ENCODE results near the gene LDHA.
"Not testable (repeated sequence)": the region's sequence is repeated elsewhere in the genome, so short reads cannot be mapped to it uniquely, and the experiment has no call there.

The LDHA gene

DNA sequence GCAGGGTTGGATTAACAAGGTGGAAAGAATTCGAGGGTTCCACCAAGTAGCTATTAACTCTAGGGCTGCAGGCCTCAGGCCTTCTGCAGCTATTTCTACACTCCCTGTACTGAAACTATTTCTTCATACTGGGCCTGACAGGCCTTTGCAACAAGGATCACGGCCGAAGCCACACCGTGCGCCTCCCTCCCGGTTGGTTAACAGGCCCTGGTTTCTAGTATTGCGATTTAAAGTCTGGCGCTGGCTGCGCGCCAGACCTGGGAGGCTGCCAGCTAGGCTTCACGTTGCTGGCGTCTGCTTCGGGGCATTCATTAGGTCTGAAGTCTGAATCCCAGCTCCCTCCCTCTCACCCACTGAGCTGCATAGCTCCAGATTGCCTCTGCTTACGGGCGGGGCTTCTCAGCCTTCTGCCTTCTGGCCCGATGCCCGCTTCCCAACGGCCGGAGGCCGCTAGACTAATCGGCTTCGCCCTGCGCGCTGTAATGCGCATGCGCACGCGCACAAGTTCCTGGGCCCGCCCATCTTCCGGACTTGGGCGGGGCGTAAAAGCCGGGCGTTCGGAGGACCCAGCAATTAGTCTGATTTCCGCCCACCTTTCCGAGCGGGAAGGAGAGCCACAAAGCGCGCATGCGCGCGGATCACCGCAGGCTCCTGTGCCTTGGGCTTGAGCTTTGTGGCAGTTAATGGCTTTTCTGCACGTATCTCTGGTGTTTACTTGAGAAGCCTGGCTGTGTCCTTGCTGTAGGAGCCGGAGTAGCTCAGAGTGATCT is 1.6 kb downstream of the LDHA start:
- Histone ChIP-seq H3K27me3 (ENCODE audit: control insufficient read depth, insufficient read depth, low read length) (no peaks in the 10 kb centered on the region), H3K4me1 (ENCODE audit: control insufficient read depth, low read depth, low read length) (peaks cover 9% of the 10 kb centered on the region), H3K9me3 (ENCODE audit: control insufficient read depth, low read depth, low read length) (no peaks in the 10 kb centered on the region), H3K4me3 (ENCODE audit: low read length) (peak overlapping the region; percentile 93), H3K9ac (ENCODE audit: low read length) (peak overlapping the region; percentile 83), H3K27ac (ENCODE audit: low read length) (peak overlapping the region; percentile 89), H3K36me3 (ENCODE audit: control insufficient read depth, low read depth, low read length) (peaks cover 36% of the 10 kb centered on the region)

DNA sequence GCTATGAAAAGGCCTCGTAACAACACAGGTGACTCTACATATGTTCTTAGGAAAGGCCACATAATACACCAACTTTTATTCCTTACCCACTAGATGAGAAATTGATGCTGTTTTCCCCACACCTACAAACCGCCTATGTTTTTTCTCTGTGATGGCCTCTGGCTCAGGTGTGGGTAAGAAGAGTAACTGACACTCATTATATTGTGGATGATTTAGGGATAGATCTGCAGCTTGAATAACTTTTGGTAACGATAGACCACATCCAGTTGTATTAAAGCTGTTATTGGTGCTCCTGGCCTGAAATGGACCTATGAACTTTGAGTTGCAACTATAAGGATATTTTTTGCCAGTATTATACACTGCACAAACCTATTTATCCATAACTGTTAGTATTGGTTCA is 3.6 kb downstream of the LDHA start:
- Histone ChIP-seq H3K36me3 (ENCODE audit: control insufficient read depth, low read depth, low read length) (peaks cover 49% of the 10 kb centered on the region), H3K27ac (ENCODE audit: low read length) (no peak overlapping the region), H3K4me3 (ENCODE audit: low read length) (no peak overlapping the region), H3K9me3 (ENCODE audit: control insufficient read depth, low read depth, low read length) (no peaks in the 10 kb centered on the region), H3K27me3 (ENCODE audit: control insufficient read depth, insufficient read depth, low read length) (no peaks in the 10 kb centered on the region), H3K9ac (ENCODE audit: low read length) (no peak overlapping the region), H3K4me1 (ENCODE audit: control insufficient read depth, low read depth, low read length) (peaks cover 9% of the 10 kb centered on the region)

DNA sequence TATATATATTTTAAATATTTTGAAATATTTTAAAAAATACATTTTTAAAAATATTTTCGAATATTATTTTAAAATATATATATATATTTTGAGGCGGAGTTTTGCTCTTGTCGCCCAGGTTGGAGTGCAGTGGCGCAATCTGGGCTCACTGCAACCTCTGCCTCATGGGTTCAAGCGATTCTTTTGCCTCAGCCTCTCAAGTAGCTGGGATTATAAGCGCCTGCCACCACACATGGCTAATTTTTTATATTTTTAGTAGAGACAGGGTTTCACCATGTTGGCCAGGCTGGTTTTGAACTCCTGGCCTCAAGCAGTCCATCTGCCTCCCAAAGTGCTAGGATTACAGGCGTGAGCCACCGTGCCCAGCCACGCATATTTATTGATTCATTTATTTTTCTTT is 6.7 kb downstream of the LDHA start:
- not testable (repeated sequence) for H3K4me1 ChIP-seq (ENCODE audit: control insufficient read depth, low read depth, low read length); H3K27me3 ChIP-seq (ENCODE audit: control insufficient read depth, insufficient read depth, low read length); H3K9me3 ChIP-seq (ENCODE audit: control insufficient read depth, low read depth, low read length); H3K4me3 ChIP-seq (ENCODE audit: low read length); H3K9ac ChIP-seq (ENCODE audit: low read length); H3K27ac ChIP-seq (ENCODE audit: low read length)
- H3K36me3 ChIP-seq (ENCODE audit: control insufficient read depth, low read depth, low read length), result peaks cover 68% of the 10 kb centered on the region

DNA sequence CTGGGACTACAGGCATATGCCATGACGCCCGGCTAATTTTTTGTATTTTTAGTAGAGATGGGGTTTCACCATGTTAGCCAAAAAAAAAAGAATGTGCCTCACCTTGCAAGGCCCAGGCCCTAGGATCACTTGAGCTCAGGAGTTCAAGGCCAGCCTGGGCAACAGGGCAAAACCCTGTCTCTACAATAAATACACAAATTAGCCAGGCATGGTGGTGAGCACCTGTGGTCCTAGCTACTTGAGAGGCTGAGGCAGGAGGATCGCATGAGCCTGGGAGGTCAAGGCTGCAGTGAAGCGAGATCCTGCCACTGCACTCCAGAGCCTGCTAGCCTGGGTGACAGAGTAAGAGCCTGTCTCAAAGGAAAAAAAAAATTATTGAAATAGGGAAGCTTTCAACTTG is 9.7 kb downstream of the LDHA start:
- Histone ChIP-seq H3K27me3 (ENCODE audit: control insufficient read depth, insufficient read depth, low read length) (no peaks in the 10 kb centered on the region), H3K36me3 (ENCODE audit: control insufficient read depth, low read depth, low read length) (peaks cover 68% of the 10 kb centered on the region), H3K9ac (ENCODE audit: low read length) (no peak overlapping the region), H3K4me1 (ENCODE audit: control insufficient read depth, low read depth, low read length) (no peaks in the 10 kb centered on the region), H3K9me3 (ENCODE audit: control insufficient read depth, low read depth, low read length) (no peaks in the 10 kb centered on the region), H3K4me3 (ENCODE audit: low read length) (no peak overlapping the region), H3K27ac (ENCODE audit: low read length) (no peak overlapping the region)

DNA sequence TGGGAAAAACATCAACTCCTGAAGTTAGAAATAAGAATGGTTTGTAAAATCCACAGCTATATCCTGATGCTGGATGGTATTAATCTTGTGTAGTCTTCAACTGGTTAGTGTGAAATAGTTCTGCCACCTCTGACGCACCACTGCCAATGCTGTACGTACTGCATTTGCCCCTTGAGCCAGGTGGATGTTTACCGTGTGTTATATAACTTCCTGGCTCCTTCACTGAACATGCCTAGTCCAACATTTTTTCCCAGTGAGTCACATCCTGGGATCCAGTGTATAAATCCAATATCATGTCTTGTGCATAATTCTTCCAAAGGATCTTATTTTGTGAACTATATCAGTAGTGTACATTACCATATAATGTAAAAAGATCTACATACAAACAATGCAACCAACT is 13.0 kb downstream of the LDHA start:
- not testable (repeated sequence) for H3K4me3 ChIP-seq (ENCODE audit: low read length); H3K4me1 ChIP-seq (ENCODE audit: control insufficient read depth, low read depth, low read length); H3K9ac ChIP-seq (ENCODE audit: low read length); H3K9me3 ChIP-seq (ENCODE audit: control insufficient read depth, low read depth, low read length); H3K27ac ChIP-seq (ENCODE audit: low read length); H3K27me3 ChIP-seq (ENCODE audit: control insufficient read depth, insufficient read depth, low read length)
- H3K36me3 ChIP-seq (ENCODE audit: control insufficient read depth, low read depth, low read length), result peaks cover 43% of the 10 kb centered on the region

DNA sequence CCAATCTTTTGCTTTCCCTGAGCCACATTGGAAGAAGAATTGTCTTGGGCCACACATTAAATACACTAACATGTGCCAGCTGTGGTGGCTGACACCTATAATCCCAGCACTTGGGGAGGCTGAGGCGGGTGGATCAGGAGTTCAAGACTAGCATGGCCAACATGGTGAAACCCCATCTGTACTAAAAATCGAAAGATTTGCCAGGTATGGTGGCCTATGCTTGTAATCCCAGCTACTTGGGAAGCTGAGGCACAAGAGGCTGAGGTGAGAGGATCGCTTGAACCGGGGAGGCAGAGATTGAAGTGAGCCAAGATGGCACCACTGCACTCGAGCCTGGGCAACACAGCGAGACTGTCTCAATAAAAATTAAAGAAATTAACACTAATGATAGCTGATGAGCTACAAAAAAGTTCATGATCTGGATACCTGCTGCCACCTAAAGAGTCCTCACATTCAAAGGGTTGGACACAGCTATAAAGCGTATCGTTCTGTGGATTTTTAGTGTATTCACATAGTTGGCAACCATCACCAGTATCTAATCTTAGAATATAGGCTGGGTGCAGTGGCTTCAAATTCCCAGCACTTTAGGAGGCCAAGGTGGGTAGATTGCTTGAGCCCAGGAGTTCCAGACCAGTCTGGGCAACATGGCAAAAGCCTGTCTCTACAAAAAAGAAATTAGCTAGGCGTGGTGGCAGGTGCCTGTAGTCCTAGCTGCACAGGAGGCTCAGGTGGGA is 14.4 kb downstream of the LDHA start:
- H3K36me3 ChIP-seq (ENCODE audit: control insufficient read depth, low read depth, low read length), result peaks cover 30% of the 10 kb centered on the region
- no peak overlapping the region for H3K4me3 ChIP-seq (ENCODE audit: low read length)
- H3K9ac ChIP-seq (ENCODE audit: low read length), result no peak overlapping the region
- H3K4me1 ChIP-seq (ENCODE audit: control insufficient read depth, low read depth, low read length), result no peaks in the 10 kb centered on the region
- H3K9me3 ChIP-seq (ENCODE audit: control insufficient read depth, low read depth, low read length), result no peaks in the 10 kb centered on the region
- H3K27ac ChIP-seq (ENCODE audit: low read length), result no peak overlapping the region
- peaks cover 9% of the 10 kb centered on the region for H3K27me3 ChIP-seq (ENCODE audit: control insufficient read depth, insufficient read depth, low read length)

DNA sequence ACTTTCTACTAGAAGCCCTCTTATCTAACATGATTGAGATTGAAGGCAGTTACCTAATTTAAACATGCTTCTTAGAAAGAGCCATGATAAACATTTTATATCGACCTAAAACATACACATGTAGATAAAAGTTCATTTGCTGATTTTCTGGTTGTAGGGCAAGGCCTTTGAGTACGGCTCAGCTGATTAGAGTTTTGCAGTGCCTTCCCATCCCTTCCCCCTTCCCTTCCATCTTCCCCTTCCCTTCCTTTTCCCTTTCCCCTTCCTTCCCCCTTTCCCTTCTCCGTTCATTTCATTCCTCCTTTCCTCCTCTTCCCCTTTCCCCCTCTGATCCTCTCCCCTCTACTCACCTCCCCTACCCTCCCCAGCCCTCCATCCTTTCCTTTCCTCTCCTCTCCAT is 22.1 kb downstream of the LDHA start:
- no peak overlapping the region for H3K27ac ChIP-seq (ENCODE audit: low read length)

DNA sequence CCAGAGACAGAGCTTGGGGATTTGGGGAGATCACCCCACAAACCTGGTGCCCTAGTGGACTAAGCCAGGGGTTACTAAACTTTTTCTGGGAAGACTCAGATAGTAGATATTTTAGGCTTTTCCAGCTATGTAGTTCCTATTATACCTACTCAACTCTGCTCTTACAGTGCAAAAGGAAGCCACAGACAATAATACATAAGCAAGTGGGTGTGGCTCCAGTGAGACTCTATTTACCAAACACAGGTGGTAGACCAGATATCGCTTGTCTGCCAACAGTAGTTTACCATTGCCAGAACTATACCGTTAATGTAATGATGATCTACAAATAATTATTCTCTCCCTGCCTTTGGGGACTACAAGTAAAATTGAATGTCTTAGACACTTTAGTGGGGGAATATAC is 24.7 kb downstream of the LDHA start:
- H3K4me1 ChIP-seq (ENCODE audit: control insufficient read depth, low read depth, low read length), result no peaks in the 10 kb centered on the region
- H3K27me3 ChIP-seq (ENCODE audit: control insufficient read depth, insufficient read depth, low read length), result no peaks in the 10 kb centered on the region
- no peak overlapping the region for H3K27ac ChIP-seq (ENCODE audit: low read length)
- no peak overlapping the region for H3K9ac ChIP-seq (ENCODE audit: low read length)
- H3K9me3 ChIP-seq (ENCODE audit: control insufficient read depth, low read depth, low read length), result no peaks in the 10 kb centered on the region
- H3K36me3 ChIP-seq (ENCODE audit: control insufficient read depth, low read depth, low read length), result no peaks in the 10 kb centered on the region
- H3K4me3 ChIP-seq (ENCODE audit: low read length), result no peak overlapping the region

More for the DNA sequence above, 22.1 kb downstream of the LDHA start:
- Histone ChIP-seq H3K4me1 (ENCODE audit: control insufficient read depth, low read depth, low read length) (no peaks in the 10 kb centered on the region), H3K4me3 (ENCODE audit: low read length) (no peak overlapping the region), H3K9ac (ENCODE audit: low read length) (no peak overlapping the region), H3K27me3 (ENCODE audit: control insufficient read depth, insufficient read depth, low read length) (peaks cover 9% of the 10 kb centered on the region), H3K9me3 (ENCODE audit: control insufficient read depth, low read depth, low read length) (no peaks in the 10 kb centered on the region), H3K36me3 (ENCODE audit: control insufficient read depth, low read depth, low read length) (no peaks in the 10 kb centered on the region)

DNA sequence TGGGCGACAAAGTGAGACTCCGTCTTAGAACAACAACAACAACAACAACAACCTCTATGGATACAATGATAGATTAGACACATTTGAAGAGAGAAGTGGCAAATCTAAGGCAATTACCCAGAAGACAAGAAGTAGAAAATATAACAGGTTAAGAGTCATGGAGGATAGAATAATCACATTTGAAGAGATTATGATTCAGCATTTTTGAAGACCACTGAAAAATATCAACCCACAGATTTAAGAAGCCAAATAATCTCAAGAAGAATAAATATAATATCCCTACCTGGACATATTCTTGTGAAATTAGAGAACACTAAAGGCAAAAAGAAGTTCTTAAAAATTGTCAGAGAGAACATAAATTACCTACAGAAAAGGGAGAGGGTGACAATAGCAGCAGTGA is 25.7 kb downstream of the LDHA start:
- H3K9ac ChIP-seq (ENCODE audit: low read length), result no peak overlapping the region
- no peak overlapping the region for H3K27ac ChIP-seq (ENCODE audit: low read length)
- no peaks in the 10 kb centered on the region for H3K4me1 ChIP-seq (ENCODE audit: control insufficient read depth, low read depth, low read length)
- no peaks in the 10 kb centered on the region for H3K36me3 ChIP-seq (ENCODE audit: control insufficient read depth, low read depth, low read length)
- H3K9me3 ChIP-seq (ENCODE audit: control insufficient read depth, low read depth, low read length), result no peaks in the 10 kb centered on the region
- H3K4me3 ChIP-seq (ENCODE audit: low read length), result no peak overlapping the region
- H3K27me3 ChIP-seq (ENCODE audit: control insufficient read depth, insufficient read depth, low read length), result no peaks in the 10 kb centered on the region

DNA sequence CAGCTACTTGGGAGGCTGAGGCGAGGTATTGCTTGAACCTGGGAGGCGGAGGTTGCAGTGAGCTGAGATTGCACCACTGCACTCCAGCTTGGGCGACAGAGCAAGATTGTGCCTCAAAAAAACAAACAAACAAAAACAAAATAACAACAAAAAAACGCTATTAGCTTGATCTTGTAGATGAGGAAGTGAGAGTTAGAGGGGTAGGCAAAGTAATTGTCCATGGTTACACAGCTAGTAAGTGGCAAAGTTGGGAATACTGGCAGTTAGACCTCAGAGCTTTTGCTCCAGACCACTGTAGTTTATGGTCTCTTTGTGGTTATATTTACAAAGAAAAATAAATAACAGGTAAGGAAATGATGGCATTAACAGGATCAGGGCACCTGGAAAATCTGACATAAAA is 32.9 kb downstream of the LDHA start:
- H3K4me3 ChIP-seq (ENCODE audit: low read length), result no peak overlapping the region
- H3K9me3 ChIP-seq (ENCODE audit: control insufficient read depth, low read depth, low read length), result no peaks in the 10 kb centered on the region
- no peaks in the 10 kb centered on the region for H3K4me1 ChIP-seq (ENCODE audit: control insufficient read depth, low read depth, low read length)
- H3K27ac ChIP-seq (ENCODE audit: low read length), result no peak overlapping the region
- H3K36me3 ChIP-seq (ENCODE audit: control insufficient read depth, low read depth, low read length), result no peaks in the 10 kb centered on the region
- H3K9ac ChIP-seq (ENCODE audit: low read length), result no peak overlapping the region
- H3K27me3 ChIP-seq (ENCODE audit: control insufficient read depth, insufficient read depth, low read length), result no peaks in the 10 kb centered on the region

DNA sequence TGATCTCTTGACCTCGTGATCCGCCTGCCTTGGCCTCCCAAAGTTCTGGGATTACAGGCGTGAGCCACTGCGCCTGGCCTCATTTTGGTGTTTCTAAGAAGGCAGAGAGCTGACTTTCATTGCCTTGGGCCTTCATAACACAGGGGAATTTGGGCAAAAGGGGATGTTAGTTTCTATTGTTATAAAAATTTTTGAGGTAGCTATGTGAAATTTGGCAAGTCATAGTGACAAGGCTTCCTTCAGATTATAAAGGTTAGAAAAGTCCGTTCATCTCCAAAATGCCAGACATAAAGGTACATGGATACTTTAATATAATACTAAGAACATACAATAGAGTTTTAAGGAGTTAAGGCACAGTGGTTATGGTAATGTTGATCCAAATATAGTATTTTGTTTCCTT is 35.0 kb downstream of the LDHA start:
- no peaks in the 10 kb centered on the region for H3K27me3 ChIP-seq (ENCODE audit: control insufficient read depth, insufficient read depth, low read length)
- no peaks in the 10 kb centered on the region for H3K9me3 ChIP-seq (ENCODE audit: control insufficient read depth, low read depth, low read length)
- no peak overlapping the region for H3K4me3 ChIP-seq (ENCODE audit: low read length)
- no peaks in the 10 kb centered on the region for H3K36me3 ChIP-seq (ENCODE audit: control insufficient read depth, low read depth, low read length)
- H3K27ac ChIP-seq (ENCODE audit: low read length), result no peak overlapping the region
- H3K9ac ChIP-seq (ENCODE audit: low read length), result no peak overlapping the region
- no peaks in the 10 kb centered on the region for H3K4me1 ChIP-seq (ENCODE audit: control insufficient read depth, low read depth, low read length)

DNA sequence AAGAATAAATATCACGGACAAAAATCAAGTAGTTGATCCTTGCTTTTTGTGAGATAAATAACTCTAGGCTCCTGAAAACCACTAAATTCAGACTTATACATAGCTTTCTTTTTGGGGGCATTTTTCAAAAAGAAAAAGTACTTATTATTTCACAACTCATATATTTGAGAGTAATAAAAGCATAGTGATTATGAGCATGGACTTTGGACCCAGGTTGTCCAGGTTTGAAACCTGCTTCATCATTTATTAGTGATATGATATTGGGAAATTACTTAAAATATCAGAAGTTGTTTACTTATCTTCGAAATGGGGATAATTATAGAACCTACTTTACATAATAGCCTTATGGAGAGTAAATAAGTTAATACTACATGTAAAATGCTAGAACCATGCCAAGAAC is 44.3 kb downstream of the LDHA start:
- no peak overlapping the region for H3K4me3 ChIP-seq (ENCODE audit: low read length)
- H3K9me3 ChIP-seq (ENCODE audit: control insufficient read depth, low read depth, low read length), result no peaks in the 10 kb centered on the region
- no peaks in the 10 kb centered on the region for H3K27me3 ChIP-seq (ENCODE audit: control insufficient read depth, insufficient read depth, low read length)
- no peaks in the 10 kb centered on the region for H3K4me1 ChIP-seq (ENCODE audit: control insufficient read depth, low read depth, low read length)
- no peak overlapping the region for H3K9ac ChIP-seq (ENCODE audit: low read length)
- no peak overlapping the region for H3K27ac ChIP-seq (ENCODE audit: low read length)
- H3K36me3 ChIP-seq (ENCODE audit: control insufficient read depth, low read depth, low read length), result no peaks in the 10 kb centered on the region
